GM19043 (cell line): ENCODE measurements around the gene GOLGA1.
"Not testable (repeated sequence)": the region's sequence is repeated elsewhere in the genome, so short reads cannot be mapped to it uniquely, and the experiment has no call there.

Experiments used
- ATAC-seq: cut with Tn5 transposase; IDR thresholded peaks from one replicate; pipeline ENCODE4 v1.9.1; 2021; ENCODE audit warnings: low read depth; ENCODE audit not compliant: unreplicated experiment

The GOLGA1 gene

GRCh38 chr9:124941679-124942561, 1.0 kb upstream of the GOLGA1 start:
- ATAC-seq = peak; percentile 30

GRCh38 chr9:124940521-124940893, 376 bp downstream of the GOLGA1 start:
- ATAC-seq = peak; percentile 31

- ATAC-seq = no peak
Observed at GRCh38 chr9:124939944-124940343, 939 bp downstream of the GOLGA1 start.

GRCh38 chr9:124934290-124934689, 6.6 kb downstream of the GOLGA1 start:
- no peak for ATAC-seq

- no peak for ATAC-seq
Observed at GRCh38 chr9:124932333-124932732, 8.6 kb downstream of the GOLGA1 start.

GRCh38 chr9:124929464-124929863, 11.4 kb downstream of the GOLGA1 start:
- no peak for ATAC-seq

- no peak for ATAC-seq
Observed at GRCh38 chr9:124928116-124928515, 12.8 kb downstream of the GOLGA1 start.

GRCh38 chr9:124920394-124920793, 20.5 kb downstream of the GOLGA1 start:
- ATAC-seq = not testable (repeated sequence)

- ATAC-seq = no peak
Observed at GRCh38 chr9:124914753-124915405, 26.0 kb downstream of the GOLGA1 start.

GRCh38 chr9:124913378-124913777, 27.5 kb downstream of the GOLGA1 start:
- no peak for ATAC-seq

GRCh38 chr9:124911766-124912165, 29.1 kb downstream of the GOLGA1 start:
- ATAC-seq = no peak

GRCh38 chr9:124908098-124908497, 32.8 kb downstream of the GOLGA1 start:
- ATAC-seq = no peak

GRCh38 chr9:124906966-124907365, 33.9 kb downstream of the GOLGA1 start:
- no peak for ATAC-seq

- ATAC-seq = no peak
Observed at GRCh38 chr9:124899845-124900244, 41.0 kb downstream of the GOLGA1 start.

GRCh38 chr9:124897570-124898460, 43.1 kb downstream of the GOLGA1 start:
- ATAC-seq = no peak

- ATAC-seq = no peak
Observed at GRCh38 chr9:124894741-124895170, 46.1 kb downstream of the GOLGA1 start.

GRCh38 chr9:124894035-124894740, 46.7 kb downstream of the GOLGA1 start:
- ATAC-seq = no peak

- no peak for ATAC-seq
Observed at GRCh38 chr9:124890179-124890578, 50.7 kb downstream of the GOLGA1 start.

GRCh38 chr9:124889006-124889405, 51.9 kb downstream of the GOLGA1 start:
- ATAC-seq = no peak

- ATAC-seq = no peak
Observed at GRCh38 chr9:124887832-124888231, 53.1 kb downstream of the GOLGA1 start.
